Liver (tissue), 9 donors: ENCODE measurements around the gene ZNF580. TPM values are rescaled to one million over a fixed set of nuclear protein-coding genes. Genes with fewer than 3 reads are reported as not detected.

Experiments used
- DNase-seq: peaks from one replicate; pipeline ENCODE4 v3.0.0-alpha.2; 2017; ENCODE audit warnings: low spot score
- H3K27ac ChIP-seq, 2 donors: one replicate each; pipeline ENCODE4 v1.7.0; 2013; ENCODE audit warnings: inconsistent platforms in 2 of 2, low read length in 2 of 2, control low read depth in 1 of 2, low read depth in 1 of 2, mild to moderate bottlenecking in 1 of 2
- H3K27me3 ChIP-seq, 4 donors: one replicate each; pipeline versions ENCODE4 v1.6.1 to v1.7.0; 2013; ENCODE audit warnings: low read length in 3 of 4, inconsistent platforms in 1 of 4, mild to moderate bottlenecking in 1 of 4, moderate library complexity in 1 of 4; ENCODE audit not compliant: control insufficient read depth in 4 of 4, insufficient read depth in 4 of 4
- H3K36me3 ChIP-seq, 4 donors: one replicate each; pipeline versions ENCODE4 v1.6.1 to v1.7.0; 2013; ENCODE audit warnings: low read length in 3 of 4, mild to moderate bottlenecking in 3 of 4, low read depth in 1 of 4, moderate library complexity in 1 of 4; ENCODE audit not compliant: control insufficient read depth in 4 of 4, insufficient read depth in 3 of 4
- H3K4me1 ChIP-seq, 4 donors: one replicate each; pipeline versions ENCODE4 v1.6.1 to v1.7.0; 2013; ENCODE audit warnings: low read length in 3 of 4, mild to moderate bottlenecking in 3 of 4, moderate library complexity in 1 of 4; ENCODE audit not compliant: control insufficient read depth in 4 of 4, insufficient read depth in 4 of 4
- H3K4me3 ChIP-seq, 3 donors: one replicate each; pipeline versions ENCODE4 v1.6.1 to v1.7.0; 2013; ENCODE audit warnings: low read length in 3 of 3, control low read depth in 1 of 3, low read depth in 1 of 3, mild to moderate bottlenecking in 1 of 3
- H3K9ac ChIP-seq, 2 donors: one replicate each; pipeline ENCODE4 v1.7.0; 2013; ENCODE audit warnings: low read length in 2 of 2, mild to moderate bottlenecking in 2 of 2, moderate library complexity in 2 of 2, control low read depth in 1 of 2, low read depth in 1 of 2
- H3K9me3 ChIP-seq, 4 donors: one replicate each; pipeline versions ENCODE4 v1.6.1 to v1.7.0; 2013; ENCODE audit warnings: low read length in 3 of 4; ENCODE audit not compliant: control insufficient read depth in 4 of 4
- EGR1 ChIP-seq, 2 donors: IDR thresholded peaks; 2 replicates each; pipeline ENCODE4 v1.6.1; 2016 to 2018; ENCODE audit warnings: antibody characterized with exemption in 2 of 2, low read depth in 2 of 2
- FOXA1 ChIP-seq: IDR thresholded peaks from 2 replicates; pipeline ENCODE4 v1.6.1; 2016; ENCODE audit warnings: antibody characterized with exemption
- FOXA2 ChIP-seq: IDR thresholded peaks from 2 replicates; pipeline ENCODE4 v1.6.1; 2016; ENCODE audit warnings: antibody characterized with exemption
- GABPA ChIP-seq, 2 donors: IDR thresholded peaks in 1 of 2; conservative IDR thresholded peaks in 1 of 2; 2 replicates each; pipeline ENCODE4 v1.6.1; 2016; ENCODE audit warnings: antibody characterized with exemption in 2 of 2, mild to moderate bottlenecking in 1 of 2, moderate library complexity in 1 of 2
- HNF4A ChIP-seq, 2 donors: conservative IDR thresholded peaks; 2 replicates each; pipeline ENCODE4 v1.6.1; 2016; ENCODE audit warnings: antibody characterized with exemption in 2 of 2, mild to moderate bottlenecking in 2 of 2
- HNF4G ChIP-seq: IDR thresholded peaks from 2 replicates; pipeline ENCODE4 v1.6.1; 2016; ENCODE audit warnings: antibody characterized with exemption
- JUND ChIP-seq, 2 donors: IDR thresholded peaks; 2 replicates each; pipeline ENCODE4 v1.6.1; 2016; ENCODE audit warnings: antibody characterized with exemption in 2 of 2
- NR2F2 ChIP-seq: IDR thresholded peaks from 2 replicates; pipeline ENCODE4 v1.6.1; 2016; ENCODE audit warnings: antibody characterized with exemption
- RAD21 ChIP-seq, 2 donors: IDR thresholded peaks; 2 replicates each; pipeline ENCODE4 v1.6.1; 2016; ENCODE audit warnings: antibody characterized with exemption in 2 of 2, mild to moderate bottlenecking in 2 of 2
- RXRA ChIP-seq, 2 donors: IDR thresholded peaks; 2 replicates each; pipeline ENCODE4 v1.6.1; 2017 to 2018; ENCODE audit warnings: antibody characterized with exemption in 2 of 2, mild to moderate bottlenecking in 1 of 2
- SP1 ChIP-seq: IDR thresholded peaks from 2 replicates; pipeline ENCODE4 v1.6.1; 2018; ENCODE audit warnings: antibody characterized with exemption, mild to moderate bottlenecking
- TAF1 ChIP-seq: conservative IDR thresholded peaks from 2 replicates; pipeline ENCODE4 v1.6.1; 2016; ENCODE audit warnings: antibody characterized with exemption, mild to moderate bottlenecking
- YY1 ChIP-seq: IDR thresholded peaks from 2 replicates; pipeline ENCODE4 v1.6.1; 2016; ENCODE audit warnings: antibody characterized with exemption, mild to moderate bottlenecking
- WGBS: extraction: QIAGEN DNeasy Blood & Tissue Kit; methylation state at CpG from one replicate; pipeline ENCODE4 v1.1.7; 2013; 5-methylcytosine and 5-hydroxymethylcytosine counted together
- polyA plus RNA-seq, 2 donors: library from polyadenylated mRNA; stranded (reverse) in 1 of 2; unstranded in 1 of 2; fragments of 200-250 nt in 1 of 2; fragments of >200 nt in 1 of 2; fragmentation: Nextera tagmentation in 1 of 2; extraction: Ambion mirVana in 1 of 2; gene quantifications; one replicate each; pipeline versions ENCODE4 v1.2.1 to v1.2.3, GENCODE V29; 2013 to 2015
- total RNA-seq, 2 donors: library from RNA; depleted of rRNA; stranded (reverse); fragments of >200 nt; gene quantifications; one replicate each; pipeline ENCODE4 v1.2.3, GENCODE V29; 2014
- TF ChIP-seq, protein P1 (sequence below): IDR thresholded peaks from 2 replicates; pipeline ENCODE4 v1.6.1; 2016; ENCODE audit warnings: antibody characterized with exemption, mild to moderate bottlenecking
- TF ChIP-seq, protein P2 (sequence below): IDR thresholded peaks from 2 replicates; pipeline ENCODE4 v1.6.1; 2016; ENCODE audit warnings: antibody characterized with exemption
- TF ChIP-seq, protein P3 (sequence below): fragments of 150-350 bp; IDR thresholded peaks from 2 replicates; pipeline ENCODE4 v1.5.1; 2017; ENCODE audit warnings: improper control_type of control experiment, low read depth, low read length; ENCODE audit not compliant: missing input control
- donor health status: healthy.
- donor health status: healthy.
- donor health status: healthy.
- donor health status: healthy.
- donor health status: healthy.

The ZNF580 gene
- total and polyA plus RNA-seq, 4 donors, result 2.6 to 5.2 (median 5.1) TPM

DNA sequence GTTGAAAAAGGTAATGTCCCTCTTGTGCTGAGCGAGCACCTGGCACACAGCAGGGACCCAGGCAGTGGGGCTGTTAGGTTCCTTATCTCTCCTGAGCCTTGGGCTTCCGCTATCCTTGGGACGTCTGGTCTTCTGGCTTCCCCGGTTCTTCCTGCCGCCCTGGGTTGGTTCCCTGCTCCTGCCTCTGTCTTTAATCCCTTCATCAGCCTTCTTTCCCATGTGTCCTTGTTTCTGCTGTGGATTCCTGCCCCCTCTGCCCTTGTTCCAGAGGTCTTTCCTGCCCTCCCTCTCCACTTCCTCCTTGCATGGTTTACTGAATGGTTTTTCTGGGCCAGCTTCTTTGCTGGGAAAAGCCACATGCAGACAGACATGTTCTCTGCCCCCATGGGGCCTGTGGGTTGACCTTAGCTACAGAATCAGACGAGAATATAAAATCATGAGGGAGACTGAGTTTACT lies 36.8 kb downstream of the ZNF580 start:
- Histone ChIP-seq H3K27me3 (no peaks in the 10 kb centered on the region), H3K36me3 (peaks cover 3 to 32% (median 14%) of the 10 kb centered on the region in 4 donors), H3K9ac (peak overlapping the region; percentile 1 to 27), H3K4me1 (peaks cover 12 to 82% (median 73%) of the 10 kb centered on the region in 4 donors), H3K27ac (peak overlapping the region; percentile 60 to 80), H3K4me3 (peak overlapping the region in 1 of 3 donors; percentile 37), H3K9me3 (no peaks in the 10 kb centered on the region)
- no peak for DNase-seq
- TF ChIP-seq, protein P1, sequence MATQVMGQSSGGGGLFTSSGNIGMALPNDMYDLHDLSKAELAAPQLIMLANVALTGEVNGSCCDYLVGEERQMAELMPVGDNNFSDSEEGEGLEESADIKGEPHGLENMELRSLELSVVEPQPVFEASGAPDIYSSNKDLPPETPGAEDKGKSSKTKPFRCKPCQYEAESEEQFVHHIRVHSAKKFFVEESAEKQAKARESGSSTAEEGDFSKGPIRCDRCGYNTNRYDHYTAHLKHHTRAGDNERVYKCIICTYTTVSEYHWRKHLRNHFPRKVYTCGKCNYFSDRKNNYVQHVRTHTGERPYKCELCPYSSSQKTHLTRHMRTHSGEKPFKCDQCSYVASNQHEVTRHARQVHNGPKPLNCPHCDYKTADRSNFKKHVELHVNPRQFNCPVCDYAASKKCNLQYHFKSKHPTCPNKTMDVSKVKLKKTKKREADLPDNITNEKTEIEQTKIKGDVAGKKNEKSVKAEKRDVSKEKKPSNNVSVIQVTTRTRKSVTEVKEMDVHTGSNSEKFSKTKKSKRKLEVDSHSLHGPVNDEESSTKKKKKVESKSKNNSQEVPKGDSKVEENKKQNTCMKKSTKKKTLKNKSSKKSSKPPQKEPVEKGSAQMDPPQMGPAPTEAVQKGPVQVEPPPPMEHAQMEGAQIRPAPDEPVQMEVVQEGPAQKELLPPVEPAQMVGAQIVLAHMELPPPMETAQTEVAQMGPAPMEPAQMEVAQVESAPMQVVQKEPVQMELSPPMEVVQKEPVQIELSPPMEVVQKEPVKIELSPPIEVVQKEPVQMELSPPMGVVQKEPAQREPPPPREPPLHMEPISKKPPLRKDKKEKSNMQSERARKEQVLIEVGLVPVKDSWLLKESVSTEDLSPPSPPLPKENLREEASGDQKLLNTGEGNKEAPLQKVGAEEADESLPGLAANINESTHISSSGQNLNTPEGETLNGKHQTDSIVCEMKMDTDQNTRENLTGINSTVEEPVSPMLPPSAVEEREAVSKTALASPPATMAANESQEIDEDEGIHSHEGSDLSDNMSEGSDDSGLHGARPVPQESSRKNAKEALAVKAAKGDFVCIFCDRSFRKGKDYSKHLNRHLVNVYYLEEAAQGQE, result no peak
- TF ChIP-seq GABPA (IDR thresholded peaks at IDR 0.05 in 1 of 2, conservative IDR thresholded peaks at IDR 0.05 in 1 of 2) (peak in 1 of 2 donors; percentile 47), NR2F2 (peak; percentile 82), RAD21 (IDR thresholded peaks at IDR 0.05) (peak in 1 of 2 donors; percentile 11), HNF4A (conservative IDR thresholded peaks at IDR 0.05) (peak in 1 of 2 donors; percentile 39)
- WGBS, result 43% methylated on average over 6 of the region's 6 CpGs

DNA sequence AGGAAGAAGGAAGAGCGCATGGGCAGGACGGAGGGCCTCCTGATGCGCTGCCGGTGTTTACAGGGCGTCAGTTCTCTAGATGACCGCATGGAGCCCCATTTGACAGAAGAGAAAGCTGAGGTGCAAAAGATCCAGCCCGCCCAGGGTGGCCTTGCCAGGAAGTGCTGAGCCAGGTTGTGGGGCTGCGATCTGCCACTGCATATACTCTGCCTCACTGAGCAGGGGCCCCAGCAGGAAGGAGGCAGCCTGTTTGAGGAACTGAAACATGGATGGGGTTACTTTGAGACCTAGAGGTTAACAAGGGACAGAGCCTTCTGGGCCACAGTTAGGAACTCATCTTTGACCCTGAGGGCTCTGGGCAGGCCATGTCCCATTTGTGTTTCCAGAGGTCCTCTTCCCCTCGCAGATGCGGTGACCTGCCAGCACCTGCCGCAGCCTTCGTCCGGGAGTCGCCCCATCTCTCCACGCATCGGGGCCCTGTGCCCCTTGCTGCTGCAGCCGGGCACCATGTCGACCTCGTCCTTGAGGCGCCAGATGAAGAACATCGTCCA lies 37.4 kb downstream of the ZNF580 start:
- DNase-seq, result no peak
- WGBS, result 53% methylated on average over 21 of the region's 21 CpGs
- H3K27ac ChIP-seq, result peak overlapping the region; percentile 60 to 80
- H3K27me3 ChIP-seq, result no peaks in the 10 kb centered on the region
- H3K4me3 ChIP-seq, result peak overlapping the region in 1 of 3 donors; percentile 10
- H3K9me3 ChIP-seq, result no peaks in the 10 kb centered on the region
- H3K4me1 ChIP-seq, result peaks cover 13 to 81% (median 75%) of the 10 kb centered on the region in 4 donors
- peaks cover 3 to 32% (median 14%) of the 10 kb centered on the region in 4 donors for H3K36me3 ChIP-seq
- H3K9ac ChIP-seq, result peak overlapping the region in 1 of 2 donors; percentile 1
- TF ChIP-seq RXRA (IDR thresholded peaks at IDR 0.05), result peak; percentile 18 to 67
- TF ChIP-seq SP1, result no peak
- TF ChIP-seq FOXA1, result no peak
- TF ChIP-seq HNF4G, result no peak
- peak in 1 of 2 donors; percentile 65 for TF ChIP-seq HNF4A (conservative IDR thresholded peaks at IDR 0.05)

DNA sequence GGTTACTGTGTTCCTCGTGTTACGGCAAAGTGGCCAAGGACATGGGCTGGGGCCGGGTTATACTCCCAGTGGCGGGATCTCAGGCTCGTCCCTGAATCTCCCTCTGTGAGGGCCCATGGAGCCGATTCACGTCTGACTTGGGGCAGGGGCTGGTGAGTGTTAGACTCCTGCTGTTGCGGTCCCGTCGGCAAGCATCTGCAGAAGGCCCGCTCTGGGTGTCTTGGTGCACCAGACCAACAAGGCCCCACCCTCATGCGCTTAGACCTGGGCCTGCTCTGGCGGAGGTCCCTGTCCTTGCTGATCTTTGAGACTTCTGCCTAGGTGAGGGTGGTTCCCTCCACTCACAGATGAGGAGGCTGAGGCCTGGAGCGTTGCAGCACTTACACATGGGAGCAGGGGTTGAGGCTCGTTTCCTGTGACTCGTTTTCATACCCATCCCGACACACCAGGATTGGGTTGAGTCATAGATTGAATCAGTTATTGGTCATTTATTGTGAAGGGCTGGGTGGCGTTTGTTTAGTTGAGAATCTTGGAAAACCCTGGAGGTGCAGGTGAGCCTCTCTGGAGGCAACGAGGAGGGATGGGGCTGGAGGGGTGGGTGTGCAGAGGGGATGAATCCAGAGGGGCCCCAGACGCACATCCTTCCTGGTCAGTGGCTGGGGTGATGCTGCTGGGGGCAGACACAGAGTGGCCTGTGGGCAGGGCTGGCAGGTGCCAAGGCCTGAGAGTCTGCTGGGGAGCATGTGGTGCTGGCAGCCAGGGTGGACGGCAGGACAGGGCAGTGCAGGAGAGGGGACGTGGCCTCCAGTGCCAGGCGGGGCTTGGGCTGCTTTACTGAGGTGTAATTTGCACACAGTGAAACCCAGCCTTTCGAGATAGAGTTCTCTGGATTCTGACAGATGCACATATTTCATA lies 38.8 kb downstream of the ZNF580 start:
- H3K9ac ChIP-seq, result no peak overlapping the region
- H3K4me3 ChIP-seq, result no peak overlapping the region
- H3K27me3 ChIP-seq, result no peaks in the 10 kb centered on the region
- peaks cover 16 to 83% (median 73%) of the 10 kb centered on the region in 4 donors for H3K4me1 ChIP-seq
- no peak for DNase-seq
- peak overlapping the region in 1 of 2 donors; percentile 80 for H3K27ac ChIP-seq
- peaks cover 3 to 27% (median 12%) of the 10 kb centered on the region in 4 donors for H3K36me3 ChIP-seq
- 85% methylated on average over 24 of the region's 24 CpGs for WGBS
- H3K9me3 ChIP-seq, result no peaks in the 10 kb centered on the region
- TF ChIP-seq TAF1 (no peak), EGR1 (IDR thresholded peaks at IDR 0.05; ENCODE audit: low read depth in 2 of 2) (no peak), JUND (IDR thresholded peaks at IDR 0.05) (no peak), FOXA2 (no peak), RAD21 (IDR thresholded peaks at IDR 0.05) (no peak), NR2F2 (no peak), GABPA (IDR thresholded peaks at IDR 0.05 in 1 of 2, conservative IDR thresholded peaks at IDR 0.05 in 1 of 2) (no peak), FOXA1 (no peak), HNF4G (no peak), YY1 (no peak)
- TF ChIP-seq, protein P2, sequence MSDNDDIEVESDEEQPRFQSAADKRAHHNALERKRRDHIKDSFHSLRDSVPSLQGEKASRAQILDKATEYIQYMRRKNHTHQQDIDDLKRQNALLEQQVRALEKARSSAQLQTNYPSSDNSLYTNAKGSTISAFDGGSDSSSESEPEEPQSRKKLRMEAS, result no peak
- TF ChIP-seq, protein P1, result no peak
- TF ChIP-seq, protein P3, sequence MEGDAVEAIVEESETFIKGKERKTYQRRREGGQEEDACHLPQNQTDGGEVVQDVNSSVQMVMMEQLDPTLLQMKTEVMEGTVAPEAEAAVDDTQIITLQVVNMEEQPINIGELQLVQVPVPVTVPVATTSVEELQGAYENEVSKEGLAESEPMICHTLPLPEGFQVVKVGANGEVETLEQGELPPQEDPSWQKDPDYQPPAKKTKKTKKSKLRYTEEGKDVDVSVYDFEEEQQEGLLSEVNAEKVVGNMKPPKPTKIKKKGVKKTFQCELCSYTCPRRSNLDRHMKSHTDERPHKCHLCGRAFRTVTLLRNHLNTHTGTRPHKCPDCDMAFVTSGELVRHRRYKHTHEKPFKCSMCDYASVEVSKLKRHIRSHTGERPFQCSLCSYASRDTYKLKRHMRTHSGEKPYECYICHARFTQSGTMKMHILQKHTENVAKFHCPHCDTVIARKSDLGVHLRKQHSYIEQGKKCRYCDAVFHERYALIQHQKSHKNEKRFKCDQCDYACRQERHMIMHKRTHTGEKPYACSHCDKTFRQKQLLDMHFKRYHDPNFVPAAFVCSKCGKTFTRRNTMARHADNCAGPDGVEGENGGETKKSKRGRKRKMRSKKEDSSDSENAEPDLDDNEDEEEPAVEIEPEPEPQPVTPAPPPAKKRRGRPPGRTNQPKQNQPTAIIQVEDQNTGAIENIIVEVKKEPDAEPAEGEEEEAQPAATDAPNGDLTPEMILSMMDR, result no peak
